HG03060 (cell line): ENCODE measurements around the gene GTF2IRD1.
"Not testable (repeated sequence)": the region's sequence is repeated elsewhere in the genome, so short reads cannot be mapped to it uniquely, and the experiment has no call there.

Source experiments
- ATAC-seq: cut with Tn5 transposase; IDR thresholded peaks from one replicate; pipeline ENCODE4 v1.9.1; 2021; ENCODE audit warnings: low read depth, moderate number of reproducible peaks; ENCODE audit not compliant: unreplicated experiment

GTF2IRD1 gene

GRCh38 chr7:74554178-74554577 is 100.5 kb downstream of the GTF2IRD1 start:
- ATAC-seq = no peak

- ATAC-seq = no peak
These were observed 106.5 kb downstream of the GTF2IRD1 start for GRCh38 chr7:74560086-74560719.

GRCh38 chr7:74561898-74562613 is 108.3 kb downstream of the GTF2IRD1 start:
- ATAC-seq = no peak

GRCh38 chr7:74563639-74564038 is 109.9 kb downstream of the GTF2IRD1 start:
- ATAC-seq = not testable (repeated sequence)

DNA sequence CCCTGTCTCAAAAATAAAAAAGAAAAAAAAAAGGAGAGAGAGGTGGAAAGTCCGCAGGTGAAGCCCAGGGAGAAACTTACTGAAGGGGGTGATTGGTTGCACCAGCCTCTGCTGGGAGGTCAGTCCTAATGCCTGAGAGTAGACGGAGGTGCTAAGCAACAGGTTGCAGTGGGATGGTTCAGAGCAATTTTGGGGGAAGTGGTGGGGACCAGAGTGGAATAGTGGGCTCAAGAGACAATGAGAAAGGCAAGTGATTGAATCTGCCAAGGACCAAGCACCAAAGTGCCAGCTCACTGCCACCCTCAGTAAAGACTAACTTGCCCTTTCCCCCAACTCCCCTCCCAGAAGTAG is 113.6 kb downstream of the GTF2IRD1 start:
- ATAC-seq = no peak

DNA sequence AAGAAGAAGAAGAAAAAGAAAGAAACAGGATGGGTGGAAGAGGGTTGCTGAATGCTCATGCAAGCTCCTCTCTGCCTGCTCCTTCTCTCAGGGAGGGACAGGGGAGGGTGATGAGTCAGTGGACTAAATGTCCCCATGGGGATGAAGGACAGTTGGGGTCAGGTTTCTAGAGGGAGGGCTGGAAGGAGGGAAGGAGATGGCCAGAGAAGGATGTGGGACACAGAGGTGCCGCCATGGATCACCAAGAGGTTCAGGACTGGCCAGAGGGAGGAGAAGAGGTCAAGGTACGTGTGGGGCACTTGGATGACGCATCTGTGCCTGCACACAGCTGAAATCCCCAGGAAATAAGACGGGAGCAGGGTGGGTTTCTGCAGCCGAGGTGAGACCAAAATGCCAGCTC is 115.0 kb downstream of the GTF2IRD1 start:
- no peak for ATAC-seq

- no peak for ATAC-seq
These were observed 115.9 kb downstream of the GTF2IRD1 start for GRCh38 chr7:74569501-74570075.

GRCh38 chr7:74570533-74571156 is 116.9 kb downstream of the GTF2IRD1 start:
- no peak for ATAC-seq

GRCh38 chr7:74572301-74572979 is 118.7 kb downstream of the GTF2IRD1 start:
- ATAC-seq = no peak

GRCh38 chr7:74573512-74573911 is 119.8 kb downstream of the GTF2IRD1 start:
- ATAC-seq = no peak

- no peak for ATAC-seq
These were observed 121.5 kb downstream of the GTF2IRD1 start for GRCh38 chr7:74575083-74575784.

DNA sequence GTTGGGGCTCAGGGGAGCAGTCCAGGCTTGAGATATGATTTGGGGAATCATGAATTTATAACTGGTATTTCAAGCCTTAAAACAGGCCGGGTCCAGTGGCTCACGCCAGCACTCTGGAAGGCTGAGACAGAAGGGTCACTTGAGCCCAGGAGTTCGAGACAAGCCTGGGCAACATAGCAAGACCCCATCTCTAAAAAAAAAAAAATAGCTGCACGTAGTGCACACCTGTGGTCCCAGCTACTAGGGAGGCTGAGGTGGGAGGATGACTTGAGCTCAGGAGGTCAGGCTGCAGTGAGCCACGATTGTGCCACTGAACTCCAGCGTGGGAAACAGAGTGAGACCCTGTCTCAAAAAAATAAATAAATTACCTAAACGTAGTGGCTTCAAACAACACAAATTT is 122.1 kb downstream of the GTF2IRD1 start:
- ATAC-seq = no peak

GRCh38 chr7:74579800-74580685 is 126.3 kb downstream of the GTF2IRD1 start:
- ATAC-seq = no peak

DNA sequence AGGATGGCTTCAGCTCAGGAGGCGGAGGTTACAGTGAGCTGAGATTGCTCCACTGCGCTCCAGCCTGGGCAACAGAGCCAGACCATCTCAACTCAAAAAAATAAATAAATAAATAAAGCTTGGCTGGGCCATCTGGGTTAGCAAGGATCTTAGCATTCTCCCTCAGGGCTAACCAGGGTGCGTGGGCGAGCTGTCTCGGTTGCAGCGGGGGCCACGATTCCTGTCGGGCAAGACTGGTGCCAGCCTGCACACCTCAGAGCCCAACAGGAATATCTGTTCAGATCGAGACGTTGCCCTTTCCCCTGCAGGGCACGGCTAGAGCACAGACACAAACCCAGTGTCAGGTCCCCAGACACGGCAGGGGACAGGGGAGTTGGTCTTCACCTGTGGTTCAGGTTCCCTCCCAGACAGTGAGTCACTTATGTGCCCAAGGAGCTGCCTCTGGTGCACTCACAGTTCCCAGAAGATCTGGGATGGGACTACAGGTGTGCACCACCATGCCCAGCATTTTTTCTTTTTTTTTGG is 128.3 kb downstream of the GTF2IRD1 start:
- ATAC-seq = no peak

- no peak for ATAC-seq
These were observed 128.8 kb downstream of the GTF2IRD1 start for GRCh38 chr7:74582447-74583039.

- no peak for ATAC-seq
These were observed 129.9 kb downstream of the GTF2IRD1 start for GRCh38 chr7:74583630-74584029.

DNA sequence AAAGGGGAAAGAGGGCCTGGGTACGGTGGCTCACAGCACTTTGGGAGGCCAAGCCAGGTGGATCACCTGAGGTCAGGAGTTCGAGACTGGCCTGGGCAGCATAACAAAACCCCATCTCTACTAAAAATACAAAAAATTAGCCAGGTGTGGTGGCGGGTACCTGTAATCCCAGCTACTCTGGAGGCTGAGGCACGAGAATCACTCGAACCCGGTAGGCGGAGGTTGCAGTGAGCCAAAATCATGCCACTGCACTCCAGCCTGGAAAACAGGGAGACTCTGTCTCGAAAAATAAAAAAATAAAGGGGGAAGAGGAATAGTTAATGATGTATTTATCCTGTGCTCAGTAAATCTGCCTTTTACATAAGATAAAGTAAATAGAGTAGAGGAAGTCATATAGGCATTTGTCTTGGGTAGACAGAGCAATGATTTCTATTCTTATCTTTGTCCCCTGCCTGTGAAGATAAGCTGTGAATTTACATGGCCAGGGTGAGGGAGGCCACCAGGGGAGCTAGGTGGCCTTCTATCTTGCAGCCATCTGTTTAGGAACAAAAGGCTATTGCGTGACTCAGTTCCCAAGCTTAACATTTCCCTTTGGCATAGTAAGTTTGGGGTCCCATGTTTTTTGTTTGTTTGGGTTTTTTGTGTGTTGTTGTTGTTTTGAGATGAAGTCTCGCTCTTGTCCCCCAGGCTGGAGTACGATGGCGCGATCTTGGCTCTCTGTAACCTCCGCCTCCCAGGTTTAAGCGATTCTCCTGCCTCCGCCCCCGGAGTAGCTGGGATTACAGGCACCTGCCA is 130.7 kb downstream of the GTF2IRD1 start:
- ATAC-seq = no peak

DNA sequence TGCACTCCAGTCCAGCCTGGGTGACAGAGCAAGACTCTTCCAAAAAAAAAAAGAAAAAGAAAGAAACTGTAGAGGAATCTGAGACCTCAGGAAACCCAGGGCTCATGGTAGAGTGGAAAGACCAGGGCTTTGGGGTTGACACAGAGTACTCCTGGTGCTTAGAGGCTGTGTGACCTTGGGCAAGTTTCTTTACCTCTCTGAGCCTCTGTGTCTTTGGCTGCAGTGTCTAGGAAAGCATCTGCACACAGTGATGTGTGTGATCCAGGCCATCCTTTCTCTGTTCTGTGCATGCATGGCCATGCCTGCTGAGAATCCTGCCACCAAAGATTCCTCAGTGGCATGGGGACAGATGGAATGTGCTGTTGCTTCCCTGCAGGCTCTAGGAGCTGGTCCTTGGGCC is 132.1 kb downstream of the GTF2IRD1 start:
- no peak for ATAC-seq
